Activated naive CD4-positive, alpha-beta T cell treated with anti-CD3 and anti-CD28 coated beads, Interleukin-2, amount 50 U/mL, for 72 hours (primary cell): ENCODE results near the gene P2RX4. TPM values are rescaled to one million over a fixed set of nuclear protein-coding genes. Genes with fewer than 3 reads are reported as not detected.
A peak's percentile ranks its signal among the peaks of the same experiment; 100 is the strongest.
"Not testable (repeated sequence)": the region's sequence is repeated elsewhere in the genome, so short reads cannot be mapped to it uniquely, and the experiment has no call there.

Source experiments
- ATAC-seq, 2 donors: fragments of 150-1000 bp; cut with Tn5 transposase; 2 replicates each; pipeline ENCODE4 v1.10.0; 2021; ENCODE audit warnings: mild to moderate bottlenecking in 2 of 2, moderate library complexity in 2 of 2
- DNase-seq, 2 donors: peaks; one replicate each; pipeline ENCODE4 v3.0.0; 2021 to 2022; ENCODE audit warnings: low spot score in 2 of 2
- H3K27ac Mint-ChIP-seq, 2 donors: one replicate each; pipeline ENCODE4 v1.8.0; 2022; ENCODE audit warnings: mild to moderate bottlenecking in 2 of 2, mixed read lengths in 2 of 2
- H3K36me3 Mint-ChIP-seq, 2 donors: one replicate each; pipeline ENCODE4 v1.8.0; 2022; ENCODE audit warnings: mixed read lengths in 2 of 2
- H3K9me3 Mint-ChIP-seq, 2 donors: one replicate each; pipeline ENCODE4 v1.8.0; 2022; ENCODE audit warnings: mixed read lengths in 2 of 2
- total RNA-seq, 2 donors: library from RNA; stranded (reverse); gene quantifications; one replicate each; pipeline ENCODE4 v1.2.3, GENCODE V29; 2022

Gene P2RX4
- total RNA-seq, 2 donors from 2014 or later = 15.5 to 17.9 TPM

- no peak for ATAC-seq
- Mint-ChIP-seq H3K27ac (peak overlapping the region in 1 of 2 donors; percentile 54), H3K9me3 (no peaks in the 10 kb centered on the region), H3K36me3 (no peaks in the 10 kb centered on the region)
- no peak for DNase-seq
Observed at GRCh38 chr12:121184425-121184824, 25.5 kb upstream of the P2RX4 start.

DNA sequence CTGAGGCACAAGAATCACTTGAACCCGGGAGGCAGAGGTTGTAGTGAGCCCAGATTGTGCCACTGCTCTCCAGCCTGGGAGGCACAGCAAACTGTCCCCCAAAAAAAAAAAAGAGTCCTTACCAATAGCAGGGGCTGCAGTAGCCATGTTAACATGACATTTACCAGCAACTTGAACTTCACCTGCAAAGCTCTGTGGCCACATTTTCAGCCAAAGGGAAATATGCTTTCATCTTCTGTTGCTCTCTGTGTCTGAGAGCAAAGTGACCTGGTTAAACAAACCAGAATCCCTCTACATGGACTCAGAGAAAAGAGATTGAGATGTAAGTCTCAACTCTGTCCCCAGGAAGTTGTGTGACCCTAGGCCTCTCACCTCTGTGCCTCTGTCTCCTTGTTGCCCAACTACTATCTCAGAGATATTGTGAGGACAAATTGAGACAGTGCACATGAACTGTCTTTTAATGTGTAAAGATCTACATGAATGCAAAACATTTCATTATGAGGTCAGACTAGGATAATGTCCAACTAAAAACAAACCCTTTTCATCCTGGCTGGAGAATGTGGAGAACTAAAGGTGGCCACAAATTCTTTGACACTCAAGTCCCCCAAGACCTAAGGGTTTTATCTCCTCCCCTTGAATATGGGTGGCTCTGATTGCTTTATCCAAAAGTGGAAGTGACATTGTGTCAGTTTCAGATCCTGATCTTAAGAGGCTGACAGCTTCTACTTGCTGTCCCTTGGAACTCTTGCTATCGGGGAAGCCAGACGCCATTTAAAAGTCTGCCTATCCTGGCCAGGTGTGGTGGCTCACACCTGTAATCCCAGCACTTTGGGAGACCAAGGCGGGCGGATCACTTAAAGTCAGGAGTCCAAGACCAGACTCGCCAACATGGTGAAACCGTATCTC, 24.7 kb upstream of the P2RX4 start:
- ATAC-seq (no peak), DNase-seq (no peak)
- no peaks in the 10 kb centered on the region for H3K9me3 Mint-ChIP-seq
- peak overlapping the region; percentile 50 to 54 for H3K27ac Mint-ChIP-seq
- no peaks in the 10 kb centered on the region for H3K36me3 Mint-ChIP-seq

GRCh38 chr12:121186826-121187225, 23.1 kb upstream of the P2RX4 start:
- H3K27ac Mint-ChIP-seq = no peak overlapping the region
- ATAC-seq (no peak), DNase-seq (no peak)
- no peaks in the 10 kb centered on the region for H3K9me3 Mint-ChIP-seq
- no peaks in the 10 kb centered on the region for H3K36me3 Mint-ChIP-seq

GRCh38 chr12:121187501-121187900, 22.4 kb upstream of the P2RX4 start:
- no peak for DNase-seq
- no peak for ATAC-seq
- Mint-ChIP-seq H3K36me3 (no peaks in the 10 kb centered on the region), H3K27ac (no peak overlapping the region), H3K9me3 (no peaks in the 10 kb centered on the region)

DNA sequence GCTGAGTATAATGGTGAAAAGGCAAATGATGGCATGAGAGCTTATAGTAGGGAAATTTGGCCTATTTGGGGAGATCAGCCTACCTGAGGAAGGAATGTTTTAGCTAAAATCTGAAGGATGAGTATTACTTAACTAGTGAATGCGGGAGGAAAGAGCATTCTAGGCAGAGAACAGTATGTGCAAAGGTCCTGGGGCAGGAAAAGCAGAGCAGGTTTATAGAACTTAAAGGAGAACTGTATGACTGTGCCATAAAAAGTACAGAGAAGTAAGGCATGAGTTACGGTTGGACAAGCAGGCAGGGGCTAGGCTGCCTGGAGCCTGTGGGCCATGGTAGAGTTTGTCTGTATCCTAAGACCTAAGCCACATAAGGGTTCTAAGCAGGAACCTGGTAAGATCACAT, 21.7 kb upstream of the P2RX4 start:
- Mint-ChIP-seq H3K36me3 (no peaks in the 10 kb centered on the region), H3K27ac (no peak overlapping the region), H3K9me3 (no peaks in the 10 kb centered on the region)
- ATAC-seq (no peak), DNase-seq (no peak)

- DNase-seq (no peak), ATAC-seq (no peak)
- Mint-ChIP-seq H3K9me3 (no peaks in the 10 kb centered on the region), H3K27ac (no peak overlapping the region), H3K36me3 (no peaks in the 10 kb centered on the region)
Observed at GRCh38 chr12:121189131-121189530, 20.8 kb upstream of the P2RX4 start.

DNA sequence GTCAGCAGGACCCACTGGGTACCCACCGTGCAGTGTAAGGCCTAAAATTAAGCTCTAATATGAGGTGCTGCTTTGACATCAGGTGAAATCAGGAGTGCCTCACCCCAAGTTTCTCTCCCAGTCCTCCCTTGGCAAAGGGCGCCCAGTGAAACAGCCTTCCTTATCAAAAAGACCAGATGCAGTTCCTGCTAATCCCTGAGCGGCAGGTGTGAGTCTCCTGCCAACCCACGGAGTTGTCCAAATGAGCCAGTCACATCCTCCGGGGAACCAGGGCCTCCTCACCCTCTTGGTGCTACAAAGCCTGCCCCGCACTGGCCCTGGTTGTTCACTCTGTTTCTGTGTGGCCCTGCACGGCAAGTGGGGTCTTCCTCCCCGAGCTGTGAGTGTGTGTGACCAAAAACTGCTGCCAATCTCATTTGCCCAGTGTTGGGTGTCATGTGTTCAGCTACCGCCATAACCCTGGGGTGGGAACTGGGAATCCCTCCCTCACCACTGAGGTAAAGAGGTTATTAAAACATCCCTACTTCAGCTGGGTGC, 20.2 kb upstream of the P2RX4 start:
- Mint-ChIP-seq H3K9me3 (no peaks in the 10 kb centered on the region), H3K36me3 (no peaks in the 10 kb centered on the region), H3K27ac (no peak overlapping the region)
- ATAC-seq = no peak
- DNase-seq = no peak

DNA sequence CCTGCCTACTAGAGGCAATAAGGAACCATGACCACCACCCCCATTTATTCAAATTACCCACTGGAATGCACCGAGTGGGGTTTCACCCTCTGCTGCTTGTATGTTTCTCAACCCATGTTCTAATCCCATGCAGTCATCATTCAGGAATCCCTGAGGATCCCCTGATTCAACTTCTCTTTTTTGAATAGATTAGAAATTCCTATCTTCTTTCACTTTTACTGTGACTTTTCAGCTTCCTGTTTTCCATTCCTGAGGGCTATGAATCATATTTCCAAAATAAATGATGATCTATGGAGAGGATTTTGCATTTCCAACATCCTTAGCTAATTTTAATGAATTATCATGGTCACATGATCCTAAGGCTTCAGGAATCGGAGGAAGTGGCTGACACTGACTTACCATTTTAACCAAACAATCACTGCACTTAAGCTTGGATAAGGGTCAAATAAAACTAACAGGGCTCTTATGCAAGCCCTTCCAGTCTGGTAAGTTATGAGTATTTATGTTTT, 19.4 kb upstream of the P2RX4 start:
- no peak for ATAC-seq
- Mint-ChIP-seq H3K9me3 (no peaks in the 10 kb centered on the region), H3K27ac (no peak overlapping the region), H3K36me3 (no peaks in the 10 kb centered on the region)
- DNase-seq = no peak

DNA sequence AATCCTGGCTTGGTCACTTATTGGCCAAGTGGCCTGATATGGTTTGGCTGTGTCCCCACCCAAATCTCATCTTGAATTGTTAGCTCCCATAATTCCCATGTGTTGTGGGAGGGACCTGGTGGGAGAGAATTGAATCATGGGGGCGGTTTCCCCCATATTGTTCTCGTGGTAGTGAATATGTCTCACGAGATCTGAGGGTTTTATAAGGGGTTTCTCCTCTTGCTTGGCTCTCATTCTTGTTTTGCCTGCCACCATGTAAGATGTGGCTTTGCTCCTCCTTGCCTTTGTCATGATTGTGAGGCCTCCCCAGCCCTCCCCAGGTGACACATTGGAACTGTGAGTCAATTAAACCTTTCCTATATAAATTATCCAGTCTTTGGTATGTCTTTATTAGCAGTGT, 18.8 kb upstream of the P2RX4 start:
- Mint-ChIP-seq H3K27ac (peak overlapping the region in 1 of 2 donors; percentile 24), H3K9me3 (no peaks in the 10 kb centered on the region), H3K36me3 (no peaks in the 10 kb centered on the region)
- DNase-seq = no peak
- ATAC-seq = peak in 1 of 2 donors; percentile 28

DNA sequence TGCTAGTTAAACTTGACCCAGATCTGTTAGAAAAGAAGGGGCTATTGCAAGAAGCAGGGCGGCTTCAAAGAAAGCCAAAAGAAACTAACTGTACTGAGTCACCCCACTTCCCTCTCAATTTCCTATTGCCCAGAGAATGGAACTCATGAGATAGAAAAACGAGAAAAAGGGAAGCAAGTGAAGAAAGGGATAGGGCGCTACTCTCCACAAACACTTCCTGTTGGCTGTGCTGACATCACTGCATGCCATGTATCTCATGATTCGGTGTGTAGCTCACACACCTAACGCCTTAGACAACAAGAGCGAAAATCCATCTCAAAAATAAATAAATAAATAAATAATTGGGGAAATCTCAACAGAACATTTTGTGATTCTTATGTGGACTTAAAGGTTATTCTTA, 13.0 kb upstream of the P2RX4 start:
- Mint-ChIP-seq H3K36me3 (no peaks in the 10 kb centered on the region), H3K9me3 (no peaks in the 10 kb centered on the region), H3K27ac (peak overlapping the region in 1 of 2 donors; percentile 69)
- ATAC-seq (peak; percentile 28 to 45), DNase-seq (no peak)

DNA sequence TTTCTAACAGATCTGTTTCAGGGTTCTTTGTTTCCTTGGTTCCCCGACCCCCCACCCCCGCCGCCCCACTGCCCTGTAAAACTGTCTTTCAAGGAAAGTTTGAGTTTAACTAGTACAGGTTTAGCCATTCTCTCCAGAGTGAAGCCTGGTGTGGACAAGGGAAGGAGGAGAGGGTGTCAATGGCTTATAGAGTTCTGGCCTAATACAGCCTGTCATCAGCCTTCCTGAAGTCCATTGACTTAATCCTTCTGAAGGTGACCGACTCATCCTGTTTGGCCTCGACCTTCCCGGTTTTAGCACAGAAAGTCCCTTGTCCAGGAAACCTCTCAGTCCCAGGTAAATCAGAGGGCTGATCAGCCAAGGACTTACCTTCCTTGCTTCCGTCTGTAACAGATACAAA, 11.0 kb upstream of the P2RX4 start:
- DNase-seq (no peak), ATAC-seq (no peak)
- no peak overlapping the region for H3K27ac Mint-ChIP-seq
- no peaks in the 10 kb centered on the region for H3K9me3 Mint-ChIP-seq
- H3K36me3 Mint-ChIP-seq = no peaks in the 10 kb centered on the region

DNA sequence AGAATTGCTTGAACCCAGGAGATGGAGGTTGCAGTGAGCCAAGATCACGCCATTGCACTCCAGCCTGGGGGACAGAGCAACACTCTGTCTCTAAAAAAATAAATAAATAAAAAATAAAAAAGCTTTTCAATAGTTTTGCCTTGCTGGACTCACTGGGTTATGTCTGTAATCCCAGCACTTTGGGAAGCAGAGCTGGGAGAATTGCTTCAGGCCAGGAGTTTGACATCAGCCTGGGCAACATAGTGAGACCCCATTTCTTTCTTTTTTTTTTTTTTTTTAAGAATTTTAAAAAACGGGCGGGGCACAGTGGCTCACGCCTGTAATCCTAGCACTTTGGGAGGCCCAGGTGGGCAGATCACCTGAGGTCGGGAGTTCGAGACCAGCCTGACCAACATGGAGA, 8.8 kb upstream of the P2RX4 start:
- H3K36me3 Mint-ChIP-seq, ATAC-seq, H3K9me3 Mint-ChIP-seq, DNase-seq, H3K27ac Mint-ChIP-seq: not testable (repeated sequence)

DNA sequence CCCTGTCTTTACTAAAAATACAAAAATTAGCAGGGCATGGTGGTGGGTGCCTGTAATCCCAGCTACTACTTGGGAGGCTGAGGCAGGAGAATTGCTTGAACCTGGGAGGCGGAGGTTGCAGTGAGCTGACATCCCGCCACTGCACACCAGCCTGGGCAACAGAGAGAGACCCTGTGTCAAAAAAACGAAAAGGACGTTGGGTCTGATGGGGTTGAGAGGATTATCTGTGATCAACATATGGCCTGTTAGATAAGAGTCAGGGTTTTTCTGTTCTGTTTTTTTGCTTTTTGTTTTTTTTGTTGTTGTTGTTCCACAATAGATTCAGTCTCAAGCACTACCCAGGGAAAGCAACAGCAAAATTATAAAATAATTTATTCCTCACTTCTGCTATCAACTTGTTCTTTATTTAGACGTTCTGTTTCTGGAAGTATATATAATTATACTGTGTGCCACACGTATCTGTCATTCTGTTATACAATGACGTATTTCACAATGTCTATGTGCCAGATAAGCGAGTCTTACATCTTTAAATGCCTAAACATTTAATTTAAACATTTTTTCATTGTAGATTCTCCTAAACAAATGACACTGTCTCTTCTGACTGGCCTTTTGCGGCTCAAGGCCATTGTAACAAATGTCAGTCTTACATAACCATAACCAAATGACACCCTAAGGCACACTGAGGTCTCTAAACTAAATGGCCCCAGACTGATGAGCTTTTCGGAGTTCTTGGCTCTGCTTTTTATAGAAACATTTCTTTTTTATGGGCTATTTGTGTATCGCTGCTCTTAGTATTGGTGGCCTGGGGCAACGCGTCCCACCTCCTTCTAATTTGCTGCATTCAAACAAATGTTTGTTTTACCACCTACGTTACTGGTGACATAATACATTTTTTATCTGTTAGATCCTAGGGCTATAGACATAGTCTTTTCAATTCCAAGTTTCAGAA, 7.2 kb upstream of the P2RX4 start:
- no peaks in the 10 kb centered on the region for H3K36me3 Mint-ChIP-seq
- DNase-seq = no peak
- no peak for ATAC-seq
- no peak overlapping the region for H3K27ac Mint-ChIP-seq
- H3K9me3 Mint-ChIP-seq = peaks cover 0 to 4% of the 10 kb centered on the region in 2 donors

GRCh38 chr12:121203482-121203881, 6.4 kb upstream of the P2RX4 start:
- H3K36me3 Mint-ChIP-seq = no peaks in the 10 kb centered on the region
- peaks cover 0 to 4% of the 10 kb centered on the region in 2 donors for H3K9me3 Mint-ChIP-seq
- ATAC-seq = no peak
- DNase-seq = no peak
- H3K27ac Mint-ChIP-seq = no peak overlapping the region

DNA sequence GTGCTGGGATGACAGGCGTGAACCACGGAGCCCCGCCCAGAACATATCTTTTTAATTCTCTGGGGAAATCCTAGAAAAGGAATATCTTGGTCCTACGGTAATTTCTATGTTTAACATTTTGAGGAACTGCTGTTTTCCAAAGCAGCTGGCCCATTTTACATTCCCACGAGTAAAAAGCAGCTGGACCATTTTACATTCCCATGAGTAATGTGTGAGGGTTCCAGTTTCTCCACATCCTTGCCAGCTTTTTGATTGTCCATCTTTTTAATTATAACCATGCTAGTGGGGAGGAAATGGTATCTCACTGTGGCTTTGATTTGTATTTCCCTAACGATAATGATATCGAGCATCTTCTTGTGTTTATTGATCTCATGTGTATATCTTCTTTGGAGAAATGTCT, 4.4 kb upstream of the P2RX4 start:
- DNase-seq = no peak
- ATAC-seq = no peak
- peaks cover 0 to under 1% of the 10 kb centered on the region in 2 donors for H3K36me3 Mint-ChIP-seq
- H3K9me3 Mint-ChIP-seq = peaks cover 0 to 4% of the 10 kb centered on the region in 2 donors
- no peak overlapping the region for H3K27ac Mint-ChIP-seq

- not testable (repeated sequence) for H3K9me3 Mint-ChIP-seq, H3K36me3 Mint-ChIP-seq, H3K27ac Mint-ChIP-seq, ATAC-seq, DNase-seq
Observed at GRCh38 chr12:121208571-121208970, 1.4 kb upstream of the P2RX4 start.

GRCh38 chr12:121209221-121209620, 708 bp upstream of the P2RX4 start:
- Mint-ChIP-seq H3K9me3 (peaks cover 0 to 4% of the 10 kb centered on the region in 2 donors), H3K36me3 (peaks cover 0 to 7% of the 10 kb centered on the region in 2 donors), H3K27ac (peak overlapping the region; percentile 86 to 89)
- ATAC-seq (no peak), DNase-seq (no peak)
